SJSA1 (cell line): ENCODE measurements around the gene KCNK5. TPM values are rescaled to one million over a fixed set of nuclear protein-coding genes. Genes with fewer than 3 reads are reported as not detected.

Experiments
- DNase-seq, 2 experiments: peaks; one replicate each; pipeline ENCODE4 v3.0.0-alpha.2; 2015 to 2020; ENCODE audit warnings: low spot score in 2 of 2, low read depth in 1 of 2
- H3K27ac ChIP-seq: fragments of 250-450 bp; sonication (Bioruptor Pico); 2 replicates; pipeline ENCODE4 v1.5.1; 2020; ENCODE audit warnings: mild to moderate bottlenecking, moderate library complexity
- H3K27me3 ChIP-seq: fragments of 250-450 bp; sonication (Bioruptor Pico); replicated peaks from 2 replicates; pipeline ENCODE4 v1.5.1; 2020; ENCODE audit warnings: mild to moderate bottlenecking, moderate library complexity
- H3K36me3 ChIP-seq: fragments of 250-450 bp; sonication (Bioruptor Pico); 2 replicates; pipeline ENCODE4 v1.5.1; 2020; ENCODE audit warnings: mild to moderate bottlenecking
- H3K4me1 ChIP-seq: fragments of 250-450 bp; sonication (Bioruptor Pico); replicated peaks from 2 replicates; pipeline ENCODE4 v1.6.1; 2021; ENCODE audit warnings: mild to moderate bottlenecking
- H3K4me3 ChIP-seq: fragments of 250-450 bp; sonication (Bioruptor Pico); 2 replicates; pipeline ENCODE4 v1.5.1; 2020; ENCODE audit warnings: mild to moderate bottlenecking
- H3K9me3 ChIP-seq: fragments of 250-450 bp; sonication (Bioruptor Pico); replicated peaks from 2 replicates; pipeline ENCODE4 v1.5.1; 2020; ENCODE audit warnings: mild to moderate bottlenecking
- total RNA-seq: library from RNA; depleted of rRNA; stranded (reverse); fragments of >200 nt; shearing (Covaris generic); gene quantifications from 2 replicates; pipeline ENCODE4 v1.2.3, GENCODE V29; 2014; rRNA removed

KCNK5 gene, protein sequence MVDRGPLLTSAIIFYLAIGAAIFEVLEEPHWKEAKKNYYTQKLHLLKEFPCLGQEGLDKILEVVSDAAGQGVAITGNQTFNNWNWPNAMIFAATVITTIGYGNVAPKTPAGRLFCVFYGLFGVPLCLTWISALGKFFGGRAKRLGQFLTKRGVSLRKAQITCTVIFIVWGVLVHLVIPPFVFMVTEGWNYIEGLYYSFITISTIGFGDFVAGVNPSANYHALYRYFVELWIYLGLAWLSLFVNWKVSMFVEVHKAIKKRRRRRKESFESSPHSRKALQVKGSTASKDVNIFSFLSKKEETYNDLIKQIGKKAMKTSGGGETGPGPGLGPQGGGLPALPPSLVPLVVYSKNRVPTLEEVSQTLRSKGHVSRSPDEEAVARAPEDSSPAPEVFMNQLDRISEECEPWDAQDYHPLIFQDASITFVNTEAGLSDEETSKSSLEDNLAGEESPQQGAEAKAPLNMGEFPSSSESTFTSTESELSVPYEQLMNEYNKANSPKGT
- total RNA-seq = not detected in 2 replicates

DNA sequence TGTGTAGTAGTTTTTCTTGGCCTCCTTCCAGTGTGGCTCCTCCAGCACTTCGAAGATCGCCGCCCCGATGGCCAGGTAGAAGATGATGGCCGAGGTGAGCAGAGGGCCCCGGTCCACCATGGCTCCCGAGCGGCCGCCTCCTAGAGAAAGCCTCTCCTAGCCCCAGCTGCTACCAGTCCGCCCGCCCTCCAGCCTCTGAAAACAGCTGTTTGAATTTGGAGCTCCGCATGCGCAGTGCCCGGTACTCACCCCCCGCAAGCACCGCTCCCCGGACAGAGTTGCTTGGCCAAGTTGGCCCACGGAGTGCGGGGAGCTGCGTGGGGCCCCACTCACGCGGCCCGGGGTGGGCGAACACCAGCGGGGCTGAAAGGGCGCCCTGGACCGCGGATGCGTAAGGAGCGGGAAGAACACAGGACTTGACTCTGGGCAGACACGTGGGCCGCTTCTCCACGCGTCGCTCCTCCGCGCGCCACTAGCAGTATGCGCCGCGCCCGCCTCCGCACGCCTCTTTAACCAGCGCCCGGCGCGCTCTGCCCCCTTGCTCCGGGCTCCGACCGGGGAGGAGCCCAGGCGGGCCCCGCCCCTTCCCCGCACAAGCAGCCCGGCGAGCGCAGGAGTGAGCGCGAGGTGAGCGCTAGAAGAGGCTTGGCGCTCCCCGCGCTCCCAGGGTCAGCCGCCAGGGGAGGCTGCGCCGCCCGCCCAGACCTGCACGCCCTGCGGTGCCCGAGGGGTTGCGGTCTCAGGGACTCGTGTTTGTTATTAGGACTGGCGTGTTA lies at the start of gene KCNK5:
TSS of gene KCNK5 (minus strand) at position 484 of the 776 bp plus-strand sequence. CDS start at position 120, 364 bp downstream.
- Histone ChIP-seq H3K27me3 (peaks cover 17% of the 10 kb centered on the region), H3K36me3 (no peaks in the 10 kb centered on the region), H3K4me3 (no peak within 1 kb of the TSS), H3K27ac (no peak within 1 kb of the TSS), H3K4me1 (0 out of 2 replicates have a peak, but pooled peaks cover 5% of the 10 kb centered on the region), H3K9me3 (no peaks in the 10 kb centered on the region)
- DNase-seq = no peak

DNA sequence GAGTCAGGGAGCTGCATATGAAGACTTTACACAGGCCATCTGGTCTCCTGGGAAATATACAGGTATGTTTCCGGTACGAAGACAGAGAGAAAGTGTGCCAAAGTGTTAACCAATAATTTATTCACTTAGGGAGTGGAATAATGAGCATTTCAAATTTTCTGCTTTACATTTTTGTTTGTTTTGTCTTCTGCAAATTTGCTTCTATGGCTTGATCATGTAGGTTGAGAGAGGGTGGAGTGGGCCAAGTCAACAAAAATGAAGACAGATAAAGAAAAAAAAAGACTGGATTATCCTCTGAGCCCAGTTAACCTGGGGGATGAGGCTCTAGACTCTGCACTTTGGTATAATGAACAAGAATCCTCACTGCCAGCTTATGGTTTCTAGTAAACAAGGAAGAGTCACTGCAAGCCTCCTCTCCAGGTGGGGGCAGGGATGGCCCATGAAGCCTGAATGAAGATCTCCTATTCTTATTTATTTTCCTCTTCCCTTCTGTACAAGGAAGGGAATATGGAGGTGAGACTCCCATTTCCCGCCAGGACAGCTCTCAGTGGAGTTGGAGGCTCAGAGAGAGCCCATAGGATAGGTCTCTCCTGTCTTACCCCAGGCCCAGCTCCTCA lies 47.2 kb upstream of the KCNK5 start:
- H3K4me1 ChIP-seq = no peaks in the 10 kb centered on the region
- no peak for DNase-seq
- no peak overlapping the region for H3K4me3 ChIP-seq
- H3K36me3 ChIP-seq = no peaks in the 10 kb centered on the region
- H3K27me3 ChIP-seq = no peaks in the 10 kb centered on the region
- H3K9me3 ChIP-seq = no peaks in the 10 kb centered on the region
- H3K27ac ChIP-seq = no peak overlapping the region

DNA sequence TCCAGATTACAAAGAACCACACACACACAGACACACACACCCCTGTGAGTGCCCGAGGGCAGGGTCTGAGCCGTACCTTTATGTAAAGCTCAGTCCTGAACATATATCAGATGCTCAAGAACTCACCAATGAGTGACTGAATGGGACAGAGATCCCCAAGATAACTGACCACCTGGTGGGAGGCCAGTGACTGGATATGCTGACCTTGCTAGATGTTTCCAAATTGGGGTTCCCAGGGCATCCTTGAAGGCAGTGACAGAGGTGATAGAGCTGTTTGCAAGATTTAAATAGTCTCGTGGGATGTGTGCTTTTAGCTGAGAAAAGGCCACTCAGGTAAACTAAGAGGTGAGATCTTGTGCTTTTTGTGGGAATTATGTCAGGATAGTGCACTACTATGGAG lies 45.6 kb upstream of the KCNK5 start:
- H3K27ac ChIP-seq = no peak overlapping the region
- H3K27me3 ChIP-seq = no peaks in the 10 kb centered on the region
- no peak overlapping the region for H3K4me3 ChIP-seq
- no peak for DNase-seq
- H3K36me3 ChIP-seq = no peaks in the 10 kb centered on the region
- no peaks in the 10 kb centered on the region for H3K4me1 ChIP-seq
- no peaks in the 10 kb centered on the region for H3K9me3 ChIP-seq

DNA sequence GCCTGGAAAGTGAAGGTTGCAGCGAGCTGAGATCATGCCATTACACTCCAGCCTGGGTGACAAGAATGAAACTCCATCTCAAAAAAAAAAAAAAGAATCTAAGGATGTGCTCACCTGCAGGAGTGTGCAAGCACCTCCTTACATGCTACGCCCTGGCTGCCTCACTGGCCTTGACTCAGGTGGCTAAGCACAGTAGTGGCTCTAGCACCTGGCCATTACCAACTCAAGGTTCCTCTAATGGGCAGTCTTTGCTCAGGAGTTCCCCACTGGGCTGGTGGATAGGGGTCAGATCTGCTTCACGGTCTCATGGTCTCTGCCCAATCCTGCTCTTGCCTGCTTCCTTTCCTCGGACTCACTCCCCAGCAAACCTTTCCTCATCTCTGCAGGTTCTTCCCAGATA lies 45.2 kb upstream of the KCNK5 start:
- DNase-seq = no peak
- Histone ChIP-seq H3K27ac (no peak overlapping the region), H3K36me3 (no peaks in the 10 kb centered on the region), H3K4me3 (no peak overlapping the region), H3K9me3 (no peaks in the 10 kb centered on the region), H3K4me1 (no peaks in the 10 kb centered on the region), H3K27me3 (no peaks in the 10 kb centered on the region)

DNA sequence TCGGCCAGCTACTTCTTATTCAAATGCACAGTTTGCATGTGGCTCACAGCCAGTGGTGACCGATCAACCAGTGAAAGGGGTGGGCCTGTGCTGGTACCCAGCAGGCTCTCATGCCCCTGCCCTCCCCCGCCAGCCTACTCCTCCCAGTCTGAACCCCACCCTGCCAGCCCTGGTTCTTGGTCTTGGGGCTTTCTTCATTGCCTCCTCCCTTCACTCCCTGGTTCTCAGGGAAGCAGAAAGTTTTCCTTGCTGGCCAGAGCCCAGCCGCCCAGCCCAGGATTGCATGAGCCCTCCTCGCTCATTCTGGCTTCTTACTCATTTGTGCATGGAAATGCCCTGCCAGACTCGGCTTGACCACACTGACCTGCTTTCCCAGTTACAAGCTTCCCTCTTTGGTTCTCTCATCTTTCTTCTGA lies 44.1 kb upstream of the KCNK5 start:
- H3K27ac ChIP-seq = no peak overlapping the region
- H3K4me3 ChIP-seq = no peak overlapping the region
- no peaks in the 10 kb centered on the region for H3K27me3 ChIP-seq
- no peaks in the 10 kb centered on the region for H3K36me3 ChIP-seq
- H3K4me1 ChIP-seq = no peaks in the 10 kb centered on the region
- no peaks in the 10 kb centered on the region for H3K9me3 ChIP-seq
- DNase-seq = no peak

DNA sequence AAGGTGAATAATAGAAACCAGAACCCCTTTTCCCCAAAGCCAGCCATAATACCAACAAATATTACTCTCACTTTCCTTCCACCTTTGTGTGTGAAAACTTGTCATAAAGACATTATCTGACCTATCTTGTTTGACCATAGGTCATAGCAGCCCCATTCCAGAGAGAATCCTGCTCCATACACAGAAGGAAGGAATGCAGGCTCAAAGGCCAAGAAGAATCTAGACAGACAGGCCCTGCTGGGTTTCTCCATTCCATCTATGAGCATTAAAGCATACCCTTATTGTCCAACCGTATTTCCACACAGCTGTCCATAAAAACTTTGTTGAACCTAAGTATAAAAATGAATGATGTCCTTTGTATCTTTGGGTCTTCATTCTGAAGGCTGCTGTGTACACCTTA lies 40.7 kb upstream of the KCNK5 start:
- Histone ChIP-seq H3K27ac (no peak overlapping the region), H3K36me3 (no peaks in the 10 kb centered on the region), H3K9me3 (no peaks in the 10 kb centered on the region), H3K27me3 (no peaks in the 10 kb centered on the region), H3K4me3 (no peak overlapping the region), H3K4me1 (no peaks in the 10 kb centered on the region)
- DNase-seq = no peak

DNA sequence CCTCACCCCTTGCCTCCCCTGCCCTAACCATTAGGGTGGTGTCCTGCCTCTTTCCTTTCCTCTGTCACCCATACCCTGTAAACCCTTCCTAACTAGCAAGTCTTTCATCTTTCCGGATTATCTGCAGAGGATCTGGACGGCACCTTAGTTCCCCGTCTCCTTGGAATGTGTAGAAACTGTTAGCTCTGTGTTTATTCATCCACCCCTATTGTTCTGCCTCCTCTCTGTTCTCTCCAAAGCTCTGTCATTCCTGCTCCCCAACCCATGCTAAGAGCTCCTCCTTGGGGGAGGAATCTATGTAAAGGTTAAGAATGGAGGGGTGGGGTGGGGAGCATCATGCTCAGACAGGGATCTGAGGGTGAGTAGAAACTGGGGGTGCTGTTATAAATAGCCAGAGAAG lies 39.4 kb upstream of the KCNK5 start:
- no peak for DNase-seq
- H3K4me3 ChIP-seq = no peak overlapping the region
- H3K27ac ChIP-seq = no peak overlapping the region
- H3K4me1 ChIP-seq = no peaks in the 10 kb centered on the region
- no peaks in the 10 kb centered on the region for H3K9me3 ChIP-seq
- no peaks in the 10 kb centered on the region; the same call in 1 of the 2 replicates for H3K27me3 ChIP-seq
- H3K36me3 ChIP-seq = no peaks in the 10 kb centered on the region

DNA sequence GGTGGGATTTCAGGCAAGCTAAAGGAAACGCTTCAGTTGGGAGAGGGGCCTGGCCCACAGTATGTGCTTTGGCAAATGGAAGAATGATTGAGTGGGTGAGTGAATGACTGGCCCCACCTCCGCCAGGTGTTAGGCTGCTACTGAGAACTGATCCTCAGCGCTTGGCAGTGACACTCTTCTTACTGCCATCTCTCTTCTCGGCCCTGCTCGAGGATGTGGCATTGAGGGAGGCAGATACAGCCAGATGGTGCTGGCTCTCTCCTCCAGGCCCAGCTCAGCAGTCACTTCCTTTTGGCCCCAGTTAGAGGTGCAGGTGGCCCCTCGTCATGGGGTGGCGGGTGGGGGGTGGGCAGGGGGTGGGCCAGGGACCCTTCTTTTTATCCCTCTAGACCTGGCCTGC lies 38.9 kb upstream of the KCNK5 start:
- no peak for DNase-seq
- no peaks in the 10 kb centered on the region; the same call in 1 of the 2 replicates for H3K27me3 ChIP-seq
- H3K9me3 ChIP-seq = no peaks in the 10 kb centered on the region
- no peak overlapping the region for H3K27ac ChIP-seq
- H3K36me3 ChIP-seq = no peaks in the 10 kb centered on the region
- no peak overlapping the region for H3K4me3 ChIP-seq
- no peaks in the 10 kb centered on the region for H3K4me1 ChIP-seq

DNA sequence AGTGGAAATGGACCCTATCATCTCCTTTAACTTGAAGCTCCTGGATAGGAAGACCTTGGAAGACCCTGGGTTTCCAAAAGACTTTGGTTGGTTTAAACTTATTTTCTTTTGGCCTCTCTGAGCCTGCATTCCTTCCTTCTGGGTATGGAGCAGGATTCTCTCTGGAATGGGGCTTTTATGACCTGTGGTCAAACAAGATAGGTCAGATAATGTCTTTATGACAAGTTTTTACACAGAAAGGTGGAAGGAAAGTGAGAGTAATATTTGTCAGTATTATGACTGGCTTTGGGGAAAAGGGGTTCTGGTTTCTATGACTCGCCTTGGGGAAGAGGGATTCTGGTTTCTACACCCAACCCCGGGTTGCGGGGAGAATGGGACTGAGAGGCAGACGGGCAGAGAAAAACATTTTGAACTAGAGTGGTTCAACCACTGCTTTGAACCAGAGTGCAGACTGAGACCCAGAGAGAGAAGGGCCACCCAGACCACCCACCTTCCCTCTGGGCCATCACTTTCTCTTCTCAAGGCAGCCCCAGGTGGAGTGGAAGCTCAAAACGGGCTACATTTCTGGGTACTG lies 37.6 kb upstream of the KCNK5 start:
- Histone ChIP-seq H3K27me3 (no peaks in the 10 kb centered on the region; the same call in 1 of the 2 replicates), H3K4me1 (no peaks in the 10 kb centered on the region), H3K9me3 (no peaks in the 10 kb centered on the region), H3K36me3 (no peaks in the 10 kb centered on the region), H3K27ac (no peak overlapping the region), H3K4me3 (no peak overlapping the region)
- no peak for DNase-seq

DNA sequence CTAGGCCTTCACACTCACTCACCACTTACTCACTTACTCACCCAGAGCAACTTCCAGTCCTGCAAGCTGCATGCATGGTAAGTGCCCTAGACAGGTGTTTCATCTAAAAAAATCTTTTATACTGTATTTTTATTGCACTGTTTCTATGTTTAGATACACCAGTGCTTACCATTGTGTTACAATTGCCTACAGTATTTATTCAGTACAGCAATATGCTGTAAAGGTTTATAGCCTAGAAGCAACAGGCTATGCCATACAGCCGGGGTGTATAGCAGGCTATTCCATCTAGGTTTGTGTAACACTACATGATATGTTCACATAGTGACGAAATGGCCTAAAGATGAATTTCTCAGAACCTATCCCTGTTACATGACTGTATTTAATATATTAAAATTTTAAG lies 37.1 kb upstream of the KCNK5 start:
- Histone ChIP-seq H3K27me3 (no peaks in the 10 kb centered on the region; the same call in 1 of the 2 replicates), H3K4me3 (no peak overlapping the region), H3K4me1 (no peaks in the 10 kb centered on the region), H3K9me3 (no peaks in the 10 kb centered on the region), H3K36me3 (no peaks in the 10 kb centered on the region), H3K27ac (no peak overlapping the region)
- DNase-seq = no peak

DNA sequence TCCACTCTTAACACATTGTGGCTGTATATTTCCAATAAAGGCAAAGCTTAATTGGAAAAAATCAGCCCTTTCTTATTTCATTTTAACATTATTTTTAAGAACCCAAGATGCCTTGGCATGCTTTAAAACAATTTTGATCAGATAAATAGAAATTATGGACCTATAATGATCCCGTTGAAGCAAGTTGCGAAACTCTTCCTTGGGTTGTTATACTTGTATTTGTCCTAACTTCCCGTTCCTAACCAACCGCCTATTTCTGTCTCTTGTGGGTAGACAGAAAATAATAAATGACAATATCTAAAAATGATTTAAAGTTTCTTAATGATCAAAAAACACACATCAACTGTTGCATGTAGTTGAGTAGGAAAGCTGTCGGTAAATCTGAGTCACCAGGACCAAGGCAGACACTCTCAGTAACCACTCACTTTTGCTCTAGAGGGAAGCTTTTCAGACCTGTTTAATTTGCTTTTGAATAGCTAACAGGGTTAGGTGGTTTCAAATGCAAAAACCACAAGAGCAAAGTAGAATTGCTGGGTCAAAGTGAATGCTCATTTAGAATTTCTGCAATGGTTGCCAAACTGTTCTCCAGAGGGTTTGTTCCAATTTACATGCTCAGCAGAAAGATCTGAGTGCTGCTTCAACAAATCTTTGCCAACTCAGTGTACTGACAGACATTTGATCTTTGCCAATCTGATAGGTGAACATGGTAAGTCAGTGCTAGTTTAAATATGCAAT lies 34.2 kb upstream of the KCNK5 start:
- Histone ChIP-seq H3K36me3 (no peaks in the 10 kb centered on the region), H3K27ac (no peak overlapping the region), H3K4me1 (no peaks in the 10 kb centered on the region), H3K4me3 (no peak overlapping the region), H3K27me3 (no peaks in the 10 kb centered on the region; the same call in 1 of the 2 replicates), H3K9me3 (no peaks in the 10 kb centered on the region)
- no peak for DNase-seq

DNA sequence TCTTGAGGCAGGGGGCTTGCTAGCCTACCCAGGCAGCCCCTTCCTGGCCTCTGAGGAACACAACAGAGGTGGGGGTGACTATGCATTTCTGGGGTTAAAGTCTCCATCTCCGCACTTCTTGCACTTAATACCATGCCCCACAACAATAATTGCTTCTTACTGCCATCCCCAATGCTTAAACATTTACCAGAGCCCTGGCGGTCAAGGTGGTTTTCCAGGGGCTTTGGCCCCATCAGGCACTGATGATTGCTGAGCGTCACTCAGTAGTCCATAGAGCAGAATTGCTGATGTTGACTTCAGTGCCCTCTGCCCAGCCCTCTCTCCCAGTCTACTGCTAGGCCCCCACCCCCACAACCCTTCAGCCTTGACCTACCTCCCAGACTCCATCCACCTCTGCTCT lies 32.5 kb upstream of the KCNK5 start:
- H3K4me1 ChIP-seq = no peaks in the 10 kb centered on the region
- no peak overlapping the region for H3K4me3 ChIP-seq
- no peak overlapping the region for H3K27ac ChIP-seq
- no peak for DNase-seq
- no peaks in the 10 kb centered on the region for H3K36me3 ChIP-seq
- no peaks in the 10 kb centered on the region; the same call in 1 of the 2 replicates for H3K27me3 ChIP-seq
- H3K9me3 ChIP-seq = no peaks in the 10 kb centered on the region

DNA sequence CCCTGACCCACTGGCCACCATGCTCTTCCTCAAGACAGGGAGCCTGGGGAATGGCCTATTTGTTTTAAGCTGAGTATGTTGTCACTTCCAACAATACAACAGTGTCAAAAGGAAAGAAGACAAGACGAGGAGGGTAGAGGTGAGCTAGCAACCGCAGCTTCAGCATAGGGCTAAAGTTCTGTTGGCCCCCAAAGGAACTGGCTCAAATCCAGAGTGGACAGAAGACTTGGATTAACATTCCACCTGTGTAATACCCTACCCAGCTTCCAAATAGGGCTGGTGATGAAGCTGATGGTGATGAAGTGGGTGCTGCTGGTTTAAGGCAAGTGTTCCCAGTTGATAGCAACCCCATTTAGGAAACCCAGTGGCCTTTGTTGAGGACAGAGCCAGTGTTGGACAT lies 31.7 kb upstream of the KCNK5 start:
- Histone ChIP-seq H3K27me3 (no peaks in the 10 kb centered on the region; the same call in 1 of the 2 replicates), H3K4me1 (no peaks in the 10 kb centered on the region), H3K9me3 (no peaks in the 10 kb centered on the region), H3K27ac (no peak overlapping the region), H3K4me3 (no peak overlapping the region), H3K36me3 (no peaks in the 10 kb centered on the region)
- no peak for DNase-seq
